MM.1S (cell line): ENCODE measurements around the gene TBATA.

Experiments used
- DNase-seq: peaks from one replicate; pipeline ENCODE4 v3.0.0-alpha.2; 2015
- H2AFZ ChIP-seq: fragments of 300-600 bp; sonication (generic); 2 replicates; pipeline ENCODE4 v1.6.0; 2016; ENCODE audit warnings: antibody characterized with exemption, low read length
- H3F3A ChIP-seq: fragments of 300-600 bp; sonication (generic); 2 replicates; pipeline ENCODE4 v1.6.1; 2016; ENCODE audit warnings: mild to moderate bottlenecking, antibody characterized with exemption, low read length, moderate library complexity, mixed read lengths; ENCODE audit not compliant: insufficient read depth
- H3K27ac ChIP-seq: fragments of 300-600 bp; sonication (generic); 2 replicates; pipeline ENCODE4 v1.5.1; 2016; ENCODE audit warnings: mild to moderate bottlenecking, low read length
- H3K27me3 ChIP-seq: fragments of 300-600 bp; sonication (generic); replicated peaks from 2 replicates; pipeline ENCODE4 v1.6.0; 2016; ENCODE audit warnings: low read length; ENCODE audit not compliant: insufficient read depth
- H3K36me3 ChIP-seq: fragments of 300-600 bp; sonication (generic); replicated peaks from 2 replicates; pipeline ENCODE4 v1.6.1; 2016; ENCODE audit warnings: mild to moderate bottlenecking, low read length, mixed read lengths; ENCODE audit not compliant: insufficient read depth
- H3K4me1 ChIP-seq: fragments of 300-600 bp; sonication (generic); 2 replicates; pipeline ENCODE4 v1.6.1; 2016; ENCODE audit warnings: low read length, mixed read lengths
- H3K4me2 ChIP-seq: fragments of 300-600 bp; sonication (generic); 2 replicates; pipeline ENCODE4 v1.6.0; 2016; ENCODE audit warnings: low read depth, low read length
- H3K4me3 ChIP-seq: fragments of 300-600 bp; sonication (generic); 2 replicates; pipeline ENCODE4 v1.5.1; 2016; ENCODE audit warnings: low read length, mixed read lengths
- H3K79me2 ChIP-seq: fragments of 300-600 bp; sonication (generic); 2 replicates; pipeline ENCODE4 v1.6.1; 2016; ENCODE audit warnings: mixed run types, low read length, mixed read lengths
- H3K9ac ChIP-seq: fragments of 300-600 bp; sonication (generic); 2 replicates; pipeline ENCODE4 v1.6.1; 2016; ENCODE audit warnings: low read length, mixed read lengths
- H3K9me2 ChIP-seq: fragments of 300-600 bp; sonication (generic); replicated peaks from 2 replicates; pipeline ENCODE4 v1.6.1; 2016; ENCODE audit warnings: mild to moderate bottlenecking, low read length, mixed read lengths; ENCODE audit not compliant: insufficient read depth
- H3K9me3 ChIP-seq: fragments of 300-600 bp; sonication (generic); replicated peaks from 2 replicates; pipeline ENCODE4 v1.6.1; 2016; ENCODE audit warnings: mild to moderate bottlenecking, low read length, mixed read lengths; ENCODE audit not compliant: insufficient read depth
- H4K20me1 ChIP-seq: fragments of 300-600 bp; sonication (generic); 2 replicates; pipeline ENCODE4 v1.6.1; 2016; ENCODE audit warnings: mild to moderate bottlenecking, low read length, moderate library complexity, mixed read lengths; ENCODE audit not compliant: insufficient read depth
- CTCF ChIP-seq: fragments of 300-600 bp; sonication (generic); IDR thresholded peaks from 2 replicates; pipeline ENCODE4 v1.5.1; 2016; ENCODE audit warnings: antibody characterized with exemption, low read length, mixed read lengths
- EZH2 ChIP-seq: fragments of 300-600 bp; sonication (generic); optimal IDR thresholded peaks from 2 replicates; pipeline ENCODE3; 2017; ENCODE audit warnings: low read depth, mild to moderate bottlenecking, antibody characterized with exemption, low read length, mixed read lengths
- EZH2phosphoT487 ChIP-seq: fragments of 300-600 bp; sonication (generic); IDR thresholded peaks from 2 replicates; pipeline ENCODE4 v1.6.1; 2018; ENCODE audit warnings: antibody characterized with exemption, low read length

Gene TBATA

DNA sequence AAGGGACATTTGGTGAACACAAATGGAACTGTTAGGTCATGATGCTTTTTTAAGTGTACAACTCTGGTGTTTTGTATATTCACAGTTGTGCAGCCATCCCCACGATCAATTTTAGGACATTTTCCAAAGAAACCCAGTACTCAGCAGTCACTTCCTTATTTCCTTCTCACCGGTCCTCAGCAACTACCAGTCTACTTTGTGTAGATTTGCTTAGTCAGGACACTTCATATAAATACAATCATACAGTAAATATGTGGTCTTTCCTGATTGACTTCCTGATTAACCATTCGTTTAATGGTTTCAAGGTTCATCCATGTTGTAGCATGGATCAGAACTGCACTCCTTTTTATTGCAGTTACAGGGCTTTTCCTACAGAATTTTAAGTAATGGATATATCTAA, 45.0 kb upstream of the TBATA start:
- DNase-seq: no peak
- Histone ChIP-seq H2AFZ (no peak overlapping the region), H3K27me3 (no peaks in the 10 kb centered on the region), H3F3A (no peaks in the 10 kb centered on the region), H3K4me2 (no peak overlapping the region), H3K9me3 (no peaks in the 10 kb centered on the region), H3K4me1 (no peaks in the 10 kb centered on the region), H3K79me2 (no peaks in the 10 kb centered on the region), H3K36me3 (no peaks in the 10 kb centered on the region), H3K4me3 (no peak overlapping the region), H3K27ac (no peak overlapping the region), H3K9ac (no peak overlapping the region), H3K9me2 (no peaks in the 10 kb centered on the region), H4K20me1 (no peaks in the 10 kb centered on the region)
- no peak for TF ChIP-seq EZH2phosphoT487
- no peak for TF ChIP-seq EZH2
- no peak for TF ChIP-seq CTCF

DNA sequence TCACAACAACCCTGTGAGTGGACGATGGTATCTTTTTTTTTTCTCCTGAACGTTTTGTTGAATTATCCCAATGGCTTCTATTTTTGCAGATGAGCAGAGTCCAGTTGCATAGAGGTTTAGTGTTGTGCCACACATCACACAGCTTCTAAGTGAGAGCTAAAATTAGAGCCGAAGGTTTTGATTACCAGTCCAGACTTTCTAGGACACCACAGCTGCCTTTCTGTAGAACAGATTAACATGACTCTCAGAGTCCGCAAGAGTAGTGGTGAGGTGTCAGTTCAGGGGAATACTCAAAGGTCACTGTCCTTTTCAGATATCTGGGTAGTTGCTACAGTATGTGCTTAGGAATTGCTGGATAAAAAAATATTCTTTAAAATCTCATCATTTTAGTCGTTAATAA, 44.4 kb upstream of the TBATA start:
- TF ChIP-seq EZH2phosphoT487: no peak
- no peak for TF ChIP-seq EZH2
- no peak for TF ChIP-seq CTCF
- no peaks in the 10 kb centered on the region for H4K20me1 ChIP-seq
- no peak overlapping the region for H3K27ac ChIP-seq

GRCh38 chr10:70828923-70829322, 43.7 kb upstream of the TBATA start:
- Histone ChIP-seq H3K4me2 (no peak overlapping the region), H3K27me3 (no peaks in the 10 kb centered on the region), H3K4me3 (no peak overlapping the region), H3K9me2 (no peaks in the 10 kb centered on the region), H3K27ac (no peak overlapping the region), H3K4me1 (no peaks in the 10 kb centered on the region), H4K20me1 (no peaks in the 10 kb centered on the region), H3K36me3 (no peaks in the 10 kb centered on the region), H2AFZ (no peak overlapping the region), H3F3A (no peaks in the 10 kb centered on the region), H3K9ac (no peak overlapping the region), H3K79me2 (no peaks in the 10 kb centered on the region), H3K9me3 (no peaks in the 10 kb centered on the region)
- no peak for DNase-seq
- TF ChIP-seq CTCF: no peak
- TF ChIP-seq EZH2: no peak
- TF ChIP-seq EZH2phosphoT487: no peak

More for the DNA sequence above, 44.4 kb upstream of the TBATA start:
- Histone ChIP-seq H3K9ac (no peak overlapping the region), H3K4me1 (no peaks in the 10 kb centered on the region), H3K9me3 (no peaks in the 10 kb centered on the region), H3K79me2 (no peaks in the 10 kb centered on the region), H3K4me2 (no peak overlapping the region), H3K27me3 (no peaks in the 10 kb centered on the region), H3F3A (no peaks in the 10 kb centered on the region), H3K36me3 (no peaks in the 10 kb centered on the region), H2AFZ (no peak overlapping the region), H3K4me3 (no peak overlapping the region), H3K9me2 (no peaks in the 10 kb centered on the region)
- no peak for DNase-seq
